Erythroblast (primary cell): ENCODE data around the gene TF.
"Not testable (repeated sequence)": the region's sequence is repeated elsewhere in the genome, so short reads cannot be mapped to it uniquely, and the experiment has no call there.

Experiments used
- DNase-seq, 2 experiments: peaks; one replicate each; lab custom pipeline; 2025; lab: John Stamatoyannopoulos, UW
- GATA1 ChIP-seq: IDR thresholded peaks from 2 replicates; pipeline ENCODE4 v1.6.1; 2011; ENCODE audit warnings: low read depth, mild to moderate bottlenecking, control low read depth, low read length, moderate library complexity
- POLR2A ChIP-seq: IDR thresholded peaks from 2 replicates; pipeline ENCODE4 v1.6.1; 2011; ENCODE audit warnings: mild to moderate bottlenecking, low read length

Gene TF

GRCh38 chr3:133763797-133764683 lies 17.8 kb downstream of the TF start:
- no peak for DNase-seq
- TF ChIP-seq POLR2A (no peak), GATA1 (no peak)

- TF ChIP-seq POLR2A: no peak
- DNase-seq: no peak
These were observed 19.1 kb downstream of the TF start for GRCh38 chr3:133765256-133765655.

GRCh38 chr3:133767607-133768006 lies 21.4 kb downstream of the TF start:
- TF ChIP-seq POLR2A: no peak
- TF ChIP-seq GATA1: no peak
- no peak for DNase-seq

GRCh38 chr3:133769536-133769935 lies 23.3 kb downstream of the TF start:
- DNase-seq: no peak
- TF ChIP-seq GATA1 (no peak), POLR2A (no peak)

- DNase-seq: no peak
- TF ChIP-seq GATA1: no peak
- no peak for TF ChIP-seq POLR2A
These were observed 27.5 kb downstream of the TF start for GRCh38 chr3:133773732-133774131.

GRCh38 chr3:133775309-133775708 lies 29.1 kb downstream of the TF start:
- TF ChIP-seq POLR2A: no peak
- no peak for TF ChIP-seq GATA1
- DNase-seq: no peak

GRCh38 chr3:133775835-133776234 lies 29.6 kb downstream of the TF start:
- TF ChIP-seq GATA1 (no peak), POLR2A (no peak)
- DNase-seq: no peak

GRCh38 chr3:133776794-133777438 lies 30.7 kb downstream of the TF start:
- TF ChIP-seq POLR2A: no peak
- TF ChIP-seq GATA1: no peak
- DNase-seq: no peak

- DNase-seq: no peak
- TF ChIP-seq GATA1 (no peak), POLR2A (no peak)
These were observed 31.8 kb downstream of the TF start for GRCh38 chr3:133777807-133778568.

- TF ChIP-seq POLR2A (no peak), GATA1 (no peak)
- DNase-seq: no peak
These were observed 33.5 kb downstream of the TF start for GRCh38 chr3:133779626-133780203.

GRCh38 chr3:133780756-133781155 lies 34.6 kb downstream of the TF start:
- DNase-seq: not testable (repeated sequence)

GRCh38 chr3:133781570-133781969 lies 35.4 kb downstream of the TF start:
- DNase-seq: no peak
- no peak for TF ChIP-seq POLR2A
- TF ChIP-seq GATA1: no peak

GRCh38 chr3:133782454-133782853 lies 36.3 kb downstream of the TF start:
- TF ChIP-seq POLR2A (no peak), GATA1 (no peak)

GRCh38 chr3:133783762-133784161 lies 37.6 kb downstream of the TF start:
- no peak for TF ChIP-seq POLR2A
- TF ChIP-seq GATA1: no peak
- DNase-seq: no peak

More at GRCh38 chr3:133782454-133782853, 36.3 kb downstream of the TF start:
- DNase-seq: no peak
